Activated CD4-positive, CD25-positive, alpha-beta regulatory T cell treated with anti-CD3 and anti-CD28 coated beads, Interleukin-2, amount 50 U/mL, for 16 hours (primary cell): Measurements from ENCODE around the gene CSNK1G1.
"Not testable (repeated sequence)": the region's sequence is repeated elsewhere in the genome, so short reads cannot be mapped to it uniquely, and the experiment has no call there.

Source experiments
- DNase-seq: peaks from one replicate; pipeline ENCODE4 v3.0.0-alpha.2; 2020; ENCODE audit warnings: low read depth, low spot score

CSNK1G1 gene

GRCh38 chr15:64133623-64134344, 222.2 kb downstream of the CSNK1G1 start:
- no peak for DNase-seq

- no peak for DNase-seq
These were observed 223.8 kb downstream of the CSNK1G1 start for GRCh38 chr15:64132217-64132616.

GRCh38 chr15:64131547-64131946, 224.4 kb downstream of the CSNK1G1 start:
- no peak for DNase-seq

GRCh38 chr15:64130159-64130558, 225.8 kb downstream of the CSNK1G1 start:
- no peak for DNase-seq

- no peak for DNase-seq
These were observed 228.3 kb downstream of the CSNK1G1 start for GRCh38 chr15:64127521-64128270.

GRCh38 chr15:64125978-64126377, 230.0 kb downstream of the CSNK1G1 start:
- no peak for DNase-seq

- DNase-seq: no peak
These were observed 233.0 kb downstream of the CSNK1G1 start for GRCh38 chr15:64122936-64123351.

GRCh38 chr15:64122444-64122843, 233.5 kb downstream of the CSNK1G1 start:
- DNase-seq: no peak

- DNase-seq: no peak
These were observed 234.4 kb downstream of the CSNK1G1 start for GRCh38 chr15:64121614-64122013.

GRCh38 chr15:64120322-64120721, 235.7 kb downstream of the CSNK1G1 start:
- not testable (repeated sequence) for DNase-seq

- DNase-seq: no peak
These were observed 238.1 kb downstream of the CSNK1G1 start for GRCh38 chr15:64117759-64118487.
